ENCODE data around the gene DIAPH3.
A peak's percentile ranks its signal among the peaks of the same experiment; 100 is the strongest.

Gene DIAPH3

DNA sequence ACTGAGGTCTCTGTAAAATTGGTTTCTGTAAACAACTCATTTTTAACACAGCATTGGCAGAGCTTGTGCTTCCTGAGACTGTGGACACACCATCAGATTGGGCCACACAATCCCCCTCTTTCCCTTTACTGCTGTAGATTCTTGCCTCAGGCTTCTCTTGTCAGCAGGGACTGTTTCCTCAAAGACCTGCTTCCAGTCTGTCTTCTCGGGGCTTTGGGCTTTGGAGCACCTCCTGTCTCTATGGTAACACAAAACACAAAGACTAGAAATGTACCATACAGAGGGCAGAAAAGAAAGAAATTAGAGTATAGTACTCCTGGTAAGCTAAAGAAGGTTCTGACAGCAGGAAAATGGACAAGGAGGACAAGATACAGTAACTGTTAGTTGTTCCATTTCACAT, 484.5 kb downstream of the DIAPH3 start:
- no peak for DNase-seq (ENCODE audit: low read depth, low spot score)

DNA sequence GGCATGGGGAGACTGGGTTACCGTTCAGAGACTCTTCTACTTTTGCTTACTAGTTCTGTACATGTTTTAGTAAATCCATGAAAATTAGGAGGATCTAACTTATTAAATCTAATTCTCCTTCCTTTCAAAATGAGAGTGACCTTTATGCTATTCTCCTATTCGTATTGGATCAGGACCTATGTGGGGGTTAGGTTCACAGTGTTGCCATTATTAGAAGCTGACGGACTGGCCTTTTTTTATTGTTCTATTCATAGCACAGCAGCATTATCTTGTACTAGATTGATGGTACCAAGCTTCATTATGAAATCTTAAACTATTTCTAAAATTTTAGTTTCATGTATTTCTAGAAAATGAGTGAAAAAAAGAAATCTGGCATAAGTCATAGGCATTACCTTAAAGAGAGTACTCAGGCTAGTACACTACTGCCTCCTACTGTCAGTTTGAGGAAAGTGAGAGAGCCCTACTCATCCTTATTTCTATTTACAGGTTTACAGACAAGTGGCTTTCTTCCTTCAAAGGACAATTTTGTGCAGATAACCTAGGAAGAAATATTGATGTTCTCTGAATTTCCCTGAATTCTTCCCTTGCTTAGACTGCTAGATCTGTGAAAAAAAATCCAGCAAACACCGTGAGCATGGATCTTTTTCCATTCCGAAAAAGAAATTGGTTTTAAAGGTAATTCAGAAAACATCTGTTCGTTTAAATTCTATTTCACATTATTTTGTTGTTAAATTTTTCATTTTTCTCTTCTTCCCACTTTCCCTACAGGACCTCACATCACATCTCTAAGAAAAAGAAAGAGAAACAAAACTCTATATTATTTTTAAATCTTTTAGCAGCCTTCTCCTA, 485.5 kb downstream of the DIAPH3 start:
- peak; percentile 59 for DNase-seq (ENCODE audit: low read depth, low spot score)
- no peak overlapping the region for H3K4me3 ChIP-seq (ENCODE audit: low read length)

More for the DNA sequence above, 484.5 kb downstream of the DIAPH3 start:
- H3K4me3 ChIP-seq (ENCODE audit: low read length): no peak overlapping the region

DNA sequence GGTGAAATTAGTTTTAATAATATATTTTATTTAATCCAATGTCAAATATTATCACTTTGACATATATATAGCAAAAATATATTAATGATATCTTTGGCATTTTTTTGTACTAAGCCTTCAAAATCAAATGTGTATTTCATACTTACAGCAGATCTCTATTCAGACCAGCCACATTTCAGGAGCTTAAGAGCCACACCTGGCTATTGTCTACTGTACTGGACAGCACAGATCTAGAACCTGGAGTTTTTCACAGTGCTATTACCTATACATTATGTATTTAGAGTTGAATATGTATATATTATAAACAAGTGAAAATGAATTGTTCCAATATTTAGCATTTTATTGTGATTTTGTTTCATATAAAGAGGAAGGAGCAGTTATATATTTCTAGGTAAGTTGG, 486.3 kb downstream of the DIAPH3 start:
- no peak overlapping the region for H3K4me3 ChIP-seq (ENCODE audit: low read length)
- no peak for DNase-seq (ENCODE audit: low read depth, low spot score)

DNA sequence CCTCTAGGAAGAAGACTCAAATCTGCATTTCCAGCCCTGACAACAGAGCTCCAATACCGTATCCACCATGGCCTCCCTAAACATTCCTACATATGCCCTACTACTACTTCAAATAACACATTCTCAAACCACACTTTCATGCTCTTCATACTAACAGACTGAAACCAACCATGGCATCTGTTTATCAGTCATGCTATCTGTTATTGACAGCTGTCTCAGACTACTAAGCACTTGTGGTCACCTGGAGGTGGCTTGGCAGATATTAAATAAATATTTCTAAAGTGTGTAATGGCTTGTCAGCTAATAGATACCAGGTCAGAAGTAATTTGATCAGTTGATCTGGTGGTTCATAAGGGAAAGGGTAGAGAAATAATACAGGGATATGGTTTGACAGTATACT, 489.1 kb downstream of the DIAPH3 start:
- H3K4me3 ChIP-seq (ENCODE audit: low read length): no peak overlapping the region
- DNase-seq (ENCODE audit: low read depth, low spot score): no peak

DNA sequence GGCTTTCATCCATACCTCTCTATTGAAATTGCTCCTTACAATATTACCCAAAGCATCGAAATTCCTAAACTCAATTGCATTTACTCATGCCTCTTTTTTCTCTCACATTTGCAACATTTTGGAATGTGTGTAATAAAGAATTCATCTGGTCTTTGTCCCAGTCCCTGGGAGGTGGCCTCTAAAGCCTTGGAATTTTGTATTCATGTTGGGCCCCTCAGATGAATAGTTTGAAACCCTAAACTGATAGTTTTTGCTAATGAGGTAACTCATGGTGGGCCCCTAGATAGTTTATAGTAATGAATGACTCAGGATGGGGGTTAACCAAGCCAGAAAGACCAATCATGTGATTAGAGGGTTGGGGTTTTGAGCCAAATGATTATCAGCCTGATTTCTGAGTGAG, 490.4 kb downstream of the DIAPH3 start:
- no peak overlapping the region for H3K4me3 ChIP-seq (ENCODE audit: low read length)
- DNase-seq (ENCODE audit: low read depth, low spot score): no peak

DNA sequence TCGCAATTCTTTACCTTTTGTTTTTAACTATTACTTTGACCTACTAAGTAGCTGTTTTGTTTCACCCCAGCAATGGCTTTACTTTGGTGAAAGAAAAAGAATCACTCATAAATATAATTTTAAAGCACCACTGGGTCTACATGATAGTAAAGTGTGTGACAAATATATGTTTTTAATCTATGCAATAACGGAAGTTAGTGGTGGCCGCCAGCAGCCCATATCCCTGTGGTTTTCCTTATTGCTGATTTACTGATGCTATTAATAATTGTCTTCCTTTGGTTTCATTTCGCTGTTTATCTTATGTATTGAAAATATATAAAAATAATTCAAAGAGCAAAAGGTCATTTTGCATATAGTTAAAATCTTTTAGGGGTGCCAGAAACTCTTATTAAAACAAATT, 491.3 kb downstream of the DIAPH3 start:
- H3K4me3 ChIP-seq (ENCODE audit: low read length): no peak overlapping the region
- DNase-seq (ENCODE audit: low read depth, low spot score): no peak

DNA sequence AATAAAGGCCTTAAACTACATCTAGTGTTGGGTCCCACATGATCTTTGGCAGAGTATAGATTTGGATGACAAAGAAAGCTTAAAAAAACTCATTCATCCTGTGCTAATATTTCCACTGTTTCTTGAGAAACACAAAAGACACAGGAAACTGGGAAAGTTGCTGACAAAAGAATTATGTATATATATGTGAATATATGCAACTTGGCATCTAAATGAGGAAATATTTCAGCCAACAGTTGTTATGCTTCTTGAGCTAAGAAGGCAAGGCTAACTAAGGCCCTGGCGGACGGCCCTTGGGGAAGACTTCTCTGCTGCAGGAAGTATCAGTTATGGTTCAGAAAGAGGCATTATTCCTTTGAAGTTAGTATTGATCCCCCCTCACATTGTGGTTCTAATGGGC, 491.8 kb downstream of the DIAPH3 start:
- DNase-seq (ENCODE audit: low read depth, low spot score): no peak
- no peak overlapping the region for H3K4me3 ChIP-seq (ENCODE audit: low read length)

DNA sequence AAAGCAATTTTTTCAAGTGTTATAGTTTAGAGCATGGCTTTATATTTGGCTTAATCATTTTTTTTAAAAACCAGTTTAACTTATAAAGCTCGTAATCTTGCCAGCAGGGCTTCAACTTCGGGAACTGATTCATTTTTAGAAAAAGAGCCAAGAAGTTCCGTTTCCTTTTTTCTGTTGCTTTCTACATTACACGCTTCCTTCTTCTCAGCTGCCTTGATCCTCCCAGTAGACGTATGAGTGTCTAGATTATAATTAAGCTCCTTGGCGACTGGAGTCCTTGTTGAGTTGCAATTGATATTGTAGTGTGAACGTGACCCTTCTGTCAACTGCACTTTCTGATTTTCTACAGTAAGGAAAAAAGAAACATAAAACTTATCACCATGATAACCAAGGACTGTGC, 497.2 kb downstream of the DIAPH3 start:
- DNase-seq (ENCODE audit: low read depth, low spot score): no peak
- H3K4me3 ChIP-seq (ENCODE audit: low read length): no peak overlapping the region

DNA sequence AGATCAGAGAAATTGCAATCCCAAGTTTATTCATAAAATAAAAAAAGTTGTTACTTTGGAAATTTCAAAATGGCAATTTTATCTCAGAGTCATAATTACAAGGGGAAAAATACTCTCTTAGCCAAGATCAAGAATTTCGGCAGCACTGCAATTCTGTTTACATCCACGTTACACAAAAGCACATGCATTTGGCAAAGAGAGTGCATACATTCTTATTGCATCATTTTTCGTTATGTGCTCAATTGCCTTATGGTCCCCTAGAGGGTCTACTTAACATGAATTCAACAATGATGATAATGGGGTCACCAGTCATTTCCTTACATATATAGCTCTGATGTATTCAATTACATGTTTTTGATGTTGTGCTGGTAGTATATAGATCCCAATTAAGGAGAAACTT, 498.0 kb downstream of the DIAPH3 start:
- DNase-seq (ENCODE audit: low read depth, low spot score): no peak
- no peak overlapping the region for H3K4me3 ChIP-seq (ENCODE audit: low read length)

DNA sequence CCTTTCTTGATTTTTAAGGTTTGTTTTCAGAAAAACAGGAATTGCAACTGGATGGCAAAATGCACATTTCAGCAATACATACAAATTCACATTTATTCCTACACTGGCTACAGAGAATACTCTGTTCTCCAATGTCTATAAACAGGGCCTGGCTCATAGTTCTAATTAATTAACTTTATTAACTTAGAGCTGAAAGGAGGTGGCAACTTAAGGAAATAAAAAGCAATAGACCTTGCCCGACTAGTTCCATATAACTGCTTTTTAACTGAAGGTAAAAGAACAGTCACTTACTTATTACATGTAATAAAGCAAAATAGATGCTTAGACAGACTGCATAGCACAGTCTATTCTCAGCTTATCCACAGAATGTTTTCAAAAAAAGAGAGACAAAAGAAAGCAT, 498.5 kb downstream of the DIAPH3 start:
- DNase-seq (ENCODE audit: low read depth, low spot score): no peak
- H3K4me3 ChIP-seq (ENCODE audit: low read length): no peak overlapping the region

DNA sequence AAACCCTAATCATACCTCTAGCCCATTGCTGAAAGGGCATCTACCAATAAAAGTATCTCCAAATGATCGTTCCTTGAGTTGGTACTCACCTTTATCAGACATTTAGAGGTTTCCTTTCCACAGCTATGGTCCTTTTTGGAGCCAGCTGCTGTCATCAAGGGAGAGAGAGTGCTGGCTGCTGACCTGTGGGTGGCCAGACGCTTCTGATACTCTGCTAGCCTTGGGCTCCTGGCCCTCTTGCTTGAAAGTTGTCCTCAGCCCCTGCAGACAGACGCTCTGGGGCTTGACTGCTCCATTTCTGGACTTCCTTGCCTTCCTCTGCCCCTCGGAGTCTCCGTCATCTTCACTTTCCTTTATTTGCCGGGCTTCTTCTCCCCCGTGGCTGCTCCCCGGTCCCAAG, 499.1 kb downstream of the DIAPH3 start:
- no peak overlapping the region for H3K4me3 ChIP-seq (ENCODE audit: low read length)
- DNase-seq (ENCODE audit: low read depth, low spot score): no peak

DNA sequence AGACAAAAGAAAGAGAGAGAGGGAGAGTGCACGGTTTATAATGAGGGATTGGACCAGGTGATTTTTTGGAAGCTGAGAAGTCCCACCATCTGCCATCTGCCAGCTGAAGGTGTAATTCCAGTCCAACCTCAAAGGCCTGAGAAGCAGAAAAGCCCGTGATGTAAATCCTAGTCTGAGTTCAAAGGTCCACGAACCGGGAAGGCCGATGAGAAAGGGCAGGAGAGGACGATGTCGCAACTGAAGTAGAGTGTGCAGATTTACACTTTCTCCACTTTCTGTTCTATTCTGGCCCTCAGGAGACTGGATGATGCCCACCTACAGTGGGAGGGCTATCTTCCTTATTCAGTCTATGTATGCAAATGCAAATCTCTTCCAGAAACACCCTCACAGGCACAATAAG, 500.0 kb downstream of the DIAPH3 start:
- DNase-seq (ENCODE audit: low read depth, low spot score): no peak
- no peak overlapping the region for H3K4me3 ChIP-seq (ENCODE audit: low read length)

DNA sequence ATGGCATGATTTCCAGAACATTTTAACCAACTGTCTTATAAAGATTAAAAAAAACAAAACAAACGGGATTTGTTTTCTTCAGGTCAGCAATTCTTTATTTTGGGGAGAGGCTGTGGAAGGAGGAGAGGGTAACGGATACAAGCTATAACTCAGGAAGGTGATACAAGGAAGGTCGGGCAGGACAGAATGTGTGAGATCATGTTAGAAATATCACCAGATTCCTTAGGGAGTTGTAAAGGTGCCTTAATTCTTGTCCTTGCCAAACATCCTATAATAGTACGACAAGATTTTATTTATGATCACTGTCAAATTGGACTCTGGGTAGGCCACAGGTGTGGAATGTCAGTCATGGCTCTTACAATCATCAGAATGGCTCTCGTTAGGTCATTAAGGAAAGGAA, 503.1 kb downstream of the DIAPH3 start:
- DNase-seq (ENCODE audit: low read depth, low spot score): no peak
- H3K4me3 ChIP-seq (ENCODE audit: low read length): no peak overlapping the region

DNA sequence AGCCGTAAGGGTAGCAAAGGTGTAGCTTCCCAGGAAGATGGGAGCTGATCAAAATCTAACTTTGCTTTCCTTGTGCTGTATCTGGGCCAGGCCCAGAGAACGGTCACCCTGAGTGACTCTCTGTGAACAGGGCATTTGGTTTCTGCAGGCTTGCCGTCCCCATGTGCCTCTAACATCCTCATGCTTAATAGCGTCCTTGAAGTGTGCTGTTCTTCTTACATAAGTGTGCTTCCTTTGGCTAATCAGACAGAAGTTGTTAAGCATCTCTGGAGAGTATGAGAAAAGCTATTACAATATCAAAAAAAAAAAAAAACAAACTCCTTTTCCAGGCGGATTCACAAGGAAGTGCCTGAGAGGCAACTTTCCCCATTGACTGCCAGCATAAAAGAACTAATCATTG, 503.7 kb downstream of the DIAPH3 start:
- H3K4me3 ChIP-seq (ENCODE audit: low read length): no peak overlapping the region
- no peak for DNase-seq (ENCODE audit: low read depth, low spot score)

DNA sequence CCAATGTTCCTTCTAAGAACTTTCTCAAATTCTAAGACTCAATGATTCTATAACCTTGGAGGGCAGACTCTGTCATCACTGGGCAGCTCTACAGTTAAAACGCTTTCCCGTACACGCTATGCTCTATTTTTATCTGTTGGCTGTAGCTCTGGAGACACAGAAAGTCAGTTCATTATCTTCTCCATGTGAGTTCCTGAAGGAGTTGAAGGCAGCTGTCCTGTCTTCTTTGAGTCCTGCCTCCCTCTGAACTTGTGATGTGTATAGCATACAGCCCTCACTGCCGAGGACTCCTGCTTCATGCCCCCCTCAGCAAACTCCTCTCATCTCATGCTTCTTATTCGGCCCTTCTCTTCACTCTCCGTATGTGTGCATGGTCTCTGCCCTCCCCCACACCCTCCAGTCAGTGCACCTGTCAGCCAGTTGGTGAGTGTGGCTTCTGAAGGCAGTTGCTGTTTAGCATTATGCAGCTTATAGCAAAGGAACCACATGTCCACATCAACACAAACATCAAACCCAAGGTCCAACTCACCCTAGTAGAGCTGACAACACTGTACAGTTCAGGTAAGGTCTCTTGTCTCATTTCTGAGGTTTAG, 504.9 kb downstream of the DIAPH3 start:
- no peak overlapping the region for H3K4me3 ChIP-seq (ENCODE audit: low read length)
- DNase-seq (ENCODE audit: low read depth, low spot score): peak; percentile 36

DNA sequence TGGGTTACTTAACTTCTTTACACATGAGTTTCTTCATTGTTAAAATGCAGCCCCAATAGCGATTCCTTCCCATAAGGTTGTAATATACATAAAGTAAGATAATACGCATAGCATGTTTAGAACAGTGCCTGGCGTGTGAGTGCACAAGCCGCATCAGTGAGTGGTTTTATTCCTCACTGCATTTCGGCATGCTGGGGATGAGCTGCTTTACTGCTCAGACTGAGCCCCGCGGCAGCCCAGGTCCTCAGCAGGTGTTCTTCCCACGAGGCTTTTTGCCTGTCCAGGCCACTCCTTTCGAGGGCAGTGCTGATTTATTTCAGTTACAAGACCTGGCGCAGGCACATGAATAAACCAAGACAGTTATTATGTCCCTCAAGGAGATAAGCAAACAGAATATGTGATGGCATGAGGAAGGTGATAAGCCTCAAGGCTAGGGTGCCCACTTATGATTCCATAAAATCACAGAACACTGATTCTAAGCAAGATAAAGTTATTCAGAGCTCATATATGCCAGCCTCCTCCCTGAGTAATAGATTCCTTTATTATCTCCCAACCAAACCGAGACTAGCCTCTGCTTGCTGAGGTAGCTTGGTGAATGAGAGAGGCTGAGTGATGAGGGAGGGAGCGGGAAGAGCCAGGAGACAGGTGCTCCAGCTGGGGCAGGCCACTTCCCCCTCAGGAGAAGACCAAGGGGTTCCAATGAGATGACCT, 505.5 kb downstream of the DIAPH3 start:
- no peak for DNase-seq (ENCODE audit: low read depth, low spot score)
- no peak overlapping the region for H3K4me3 ChIP-seq (ENCODE audit: low read length)

DNA sequence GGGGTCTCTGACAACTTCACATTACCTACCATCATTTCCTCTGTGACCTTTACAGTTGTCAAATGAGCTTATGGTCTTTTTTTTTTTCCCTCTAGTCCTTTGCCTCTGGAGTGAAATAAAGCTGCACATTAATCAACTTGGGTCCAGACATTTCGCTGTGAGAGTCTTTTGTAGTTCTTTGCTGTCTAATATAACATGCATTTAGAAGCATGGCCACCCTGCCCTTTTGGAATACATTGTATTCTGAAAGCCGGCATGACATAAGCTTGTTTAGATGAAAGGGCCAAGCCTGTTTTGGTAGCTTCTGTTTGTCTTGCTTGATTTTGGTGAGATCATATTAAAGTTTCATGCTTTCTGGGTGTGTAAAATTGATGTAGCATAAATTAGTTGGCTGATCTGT, 509.8 kb downstream of the DIAPH3 start:
- no peak overlapping the region for H3K4me3 ChIP-seq (ENCODE audit: low read length)
- no peak for DNase-seq (ENCODE audit: low read depth, low spot score)

DNA sequence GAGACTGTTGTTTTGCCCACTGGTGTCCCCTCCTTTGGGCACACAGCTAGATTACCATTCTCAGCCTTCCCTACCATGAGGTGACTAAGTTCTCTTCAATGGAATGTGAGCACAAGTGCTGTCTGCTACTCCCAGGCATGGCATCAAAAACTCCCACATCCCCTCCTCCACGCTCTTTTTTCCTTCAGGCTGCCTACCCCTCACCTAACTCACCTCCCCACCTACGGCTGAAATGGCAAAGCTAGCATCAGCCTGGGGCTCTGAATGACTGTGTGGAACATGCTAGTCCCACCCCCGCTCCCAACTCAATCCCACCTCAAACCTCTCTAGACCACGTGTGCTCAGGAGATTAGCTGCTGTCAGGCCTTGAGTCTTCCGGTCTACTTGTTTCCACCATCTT, 512.2 kb downstream of the DIAPH3 start:
- no peak overlapping the region for H3K4me3 ChIP-seq (ENCODE audit: low read length)
- no peak for DNase-seq (ENCODE audit: low read depth, low spot score)

DNA sequence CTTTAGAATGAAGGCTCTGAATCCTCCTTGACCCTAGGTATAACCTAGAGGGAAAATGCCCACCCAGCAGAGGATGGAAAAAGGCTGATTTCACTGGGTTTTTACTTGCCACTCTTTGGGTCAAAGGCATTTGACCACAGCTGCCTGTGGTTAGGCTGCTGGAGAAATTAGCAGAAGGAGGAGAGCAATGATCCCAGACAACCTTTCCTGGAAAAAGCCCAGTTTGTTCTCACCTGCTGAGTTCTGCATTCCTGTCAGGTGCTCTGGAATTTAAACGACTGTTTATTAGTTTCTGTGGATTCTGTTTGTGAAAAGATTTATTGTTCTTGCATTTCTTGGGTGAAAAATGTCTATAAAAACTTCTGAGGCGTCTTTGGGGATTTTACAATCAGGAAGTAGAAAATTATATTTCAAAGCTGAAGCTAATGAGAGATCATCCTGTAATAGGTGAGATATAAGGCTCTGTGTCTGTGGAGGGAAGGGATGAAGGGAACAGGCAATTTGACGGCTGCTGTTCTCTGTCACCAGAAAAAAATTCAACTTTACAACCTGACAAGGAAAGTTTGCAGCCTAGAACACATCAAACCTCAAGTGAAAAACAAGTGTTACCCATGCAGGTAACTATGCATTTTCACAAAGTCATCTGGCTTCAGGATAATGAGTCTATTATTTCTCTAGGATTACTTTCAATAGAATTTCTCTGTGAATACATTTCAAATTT, 519.7 kb downstream of the DIAPH3 start:
- DNase-seq (ENCODE audit: low read depth, low spot score): no peak
- H3K4me3 ChIP-seq (ENCODE audit: low read length): no peak overlapping the region

DNA sequence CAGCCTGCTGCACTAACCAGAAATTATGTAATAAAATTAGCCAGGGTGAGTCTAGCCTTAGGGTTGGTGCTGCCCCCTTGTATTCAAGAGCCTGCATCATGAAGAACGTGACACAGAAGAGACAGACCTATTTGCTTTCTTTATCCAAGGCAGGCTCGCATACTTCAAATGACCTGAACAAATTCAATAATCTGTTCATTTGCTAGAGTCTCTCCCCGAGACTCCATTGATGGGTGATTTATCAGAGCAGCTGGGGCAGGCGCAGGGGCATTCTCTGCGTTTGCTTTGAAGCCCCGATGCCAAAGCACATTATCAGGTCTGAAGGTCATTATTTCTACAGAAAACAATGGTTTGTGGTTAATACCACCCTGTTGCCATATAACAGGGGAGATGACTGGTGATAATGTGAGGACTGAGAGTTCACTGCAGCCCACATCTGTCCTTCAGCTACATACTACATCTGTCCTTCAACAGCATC, 520.3 kb downstream of the DIAPH3 start:
- no peak for DNase-seq (ENCODE audit: low read depth, low spot score)

More for the DNA sequence above, 520.3 kb downstream of the DIAPH3 start:
- no peak overlapping the region for H3K4me3 ChIP-seq (ENCODE audit: low read length)

All from Jurkat, Clone E6-1 (cell line).